HG03469 (cell line): ENCODE measurements around the gene CTSK.
"Not testable (repeated sequence)": the region's sequence is repeated elsewhere in the genome, so short reads cannot be mapped to it uniquely, and the experiment has no call there.

Experiments used
- ATAC-seq: cut with Tn5 transposase; IDR thresholded peaks from one replicate; pipeline ENCODE4 v1.9.1; 2021; ENCODE audit warnings: mild to moderate bottlenecking, moderate library complexity, moderate number of reproducible peaks; ENCODE audit not compliant: unreplicated experiment

CTSK gene

GRCh38 chr1:150807249-150808023 is 624 bp downstream of the CTSK start:
- ATAC-seq = no peak

DNA sequence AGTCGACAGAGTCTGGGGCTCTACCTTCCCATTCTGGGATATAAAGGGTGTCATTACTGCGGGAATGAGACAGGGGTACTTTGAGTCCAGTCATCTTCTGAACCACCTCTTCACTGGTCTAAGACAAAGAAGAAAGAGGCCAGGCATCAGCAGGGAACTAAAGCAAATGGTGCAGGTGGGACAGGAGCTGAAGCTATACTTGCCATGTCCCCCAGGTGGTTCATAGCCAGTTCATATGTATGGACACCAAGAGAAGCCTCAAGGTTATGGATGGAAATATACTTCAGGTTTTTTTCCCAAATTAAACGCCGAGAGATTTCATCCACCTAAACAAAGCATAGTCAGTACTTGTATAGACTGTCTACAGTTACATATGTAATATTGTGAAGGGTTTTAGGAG is 2.2 kb downstream of the CTSK start:
- no peak for ATAC-seq

DNA sequence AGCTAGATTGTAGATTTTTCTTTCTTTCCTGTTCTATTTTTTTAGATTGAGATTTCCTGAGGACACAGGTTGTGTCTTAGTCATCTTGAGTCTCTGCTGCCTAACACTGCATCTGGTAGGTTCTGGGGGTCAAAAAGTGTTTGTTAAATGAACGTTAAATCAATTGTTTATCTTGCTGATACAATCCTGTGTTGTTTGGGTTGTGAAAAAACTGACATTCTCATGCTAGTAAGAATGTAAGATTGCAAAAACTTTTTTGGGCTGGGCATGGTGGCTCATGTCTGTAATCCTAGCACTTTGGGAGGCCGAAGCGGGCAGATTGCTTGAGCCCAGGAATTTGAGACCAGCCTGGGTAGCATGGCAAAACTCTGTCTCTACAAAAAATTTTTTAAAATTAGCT is 3.4 kb downstream of the CTSK start:
- ATAC-seq = no peak

GRCh38 chr1:150799089-150799488 is 9.0 kb downstream of the CTSK start:
- no peak for ATAC-seq

DNA sequence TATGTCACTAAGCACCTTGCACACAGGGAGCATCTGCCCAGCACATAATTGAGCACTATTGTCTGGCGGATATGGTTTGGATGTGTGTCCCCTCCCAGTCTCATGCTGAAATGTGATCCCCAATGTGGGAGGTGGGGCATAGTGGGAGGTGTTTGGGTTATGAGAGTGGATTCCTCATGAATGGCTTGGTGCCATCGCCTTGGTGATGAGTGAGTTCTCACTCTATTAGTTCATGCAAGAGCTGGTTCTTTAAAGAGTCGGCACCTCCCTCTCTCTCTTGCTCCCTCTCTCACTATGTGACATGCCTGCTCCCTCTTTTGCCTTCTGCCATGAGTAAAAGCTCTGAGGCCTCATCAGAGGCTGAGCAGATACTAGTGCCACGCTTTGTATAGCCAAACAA is 9.5 kb downstream of the CTSK start:
- ATAC-seq = no peak

- no peak for ATAC-seq
Observed at GRCh38 chr1:150796374-150796773, 11.7 kb downstream of the CTSK start.

DNA sequence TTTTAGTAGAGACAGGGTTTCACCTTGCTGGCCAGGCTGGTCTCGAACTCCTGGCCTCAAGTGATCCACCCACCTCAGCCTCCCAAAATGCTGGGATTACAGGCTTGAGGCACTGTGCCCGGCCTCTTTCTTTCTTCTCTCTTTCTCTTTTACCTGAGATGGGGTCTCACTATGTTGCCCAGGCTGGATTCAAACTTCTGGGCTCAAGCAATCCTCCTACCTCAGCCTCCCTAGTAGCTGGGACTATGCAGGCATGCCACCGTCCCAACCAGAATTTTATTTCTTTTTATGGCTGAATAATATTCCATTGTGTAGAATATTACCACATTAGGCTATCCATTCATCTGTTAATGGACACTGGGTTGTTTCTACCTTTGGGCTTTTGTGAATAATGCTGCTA is 14.3 kb downstream of the CTSK start:
- not testable (repeated sequence) for ATAC-seq

GRCh38 chr1:150793221-150793620 is 14.8 kb downstream of the CTSK start:
- ATAC-seq = no peak

GRCh38 chr1:150791585-150791984 is 16.5 kb downstream of the CTSK start:
- ATAC-seq = no peak

DNA sequence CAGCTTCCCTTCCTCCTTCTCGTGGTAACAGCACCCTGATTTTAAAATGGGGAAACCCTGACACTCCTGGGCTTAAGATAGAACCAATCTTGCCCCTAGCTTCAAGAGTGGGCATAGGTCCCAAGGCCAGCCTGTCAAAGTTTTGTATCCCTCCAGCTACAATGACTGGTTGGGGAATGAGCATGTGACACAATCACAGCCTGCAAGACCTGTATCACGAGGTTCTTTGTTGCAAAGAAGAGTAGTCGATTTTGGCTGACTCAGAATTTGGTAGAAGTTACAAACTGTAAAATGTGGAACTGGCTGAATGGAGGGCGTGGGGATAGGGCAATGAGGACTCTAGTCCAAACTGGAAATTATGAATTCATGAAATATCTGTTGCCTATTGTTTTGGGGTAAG is 18.7 kb downstream of the CTSK start:
- ATAC-seq = no peak

GRCh38 chr1:150788946-150789345 is 19.1 kb downstream of the CTSK start:
- no peak for ATAC-seq

GRCh38 chr1:150787455-150787854 is 20.6 kb downstream of the CTSK start:
- no peak for ATAC-seq

DNA sequence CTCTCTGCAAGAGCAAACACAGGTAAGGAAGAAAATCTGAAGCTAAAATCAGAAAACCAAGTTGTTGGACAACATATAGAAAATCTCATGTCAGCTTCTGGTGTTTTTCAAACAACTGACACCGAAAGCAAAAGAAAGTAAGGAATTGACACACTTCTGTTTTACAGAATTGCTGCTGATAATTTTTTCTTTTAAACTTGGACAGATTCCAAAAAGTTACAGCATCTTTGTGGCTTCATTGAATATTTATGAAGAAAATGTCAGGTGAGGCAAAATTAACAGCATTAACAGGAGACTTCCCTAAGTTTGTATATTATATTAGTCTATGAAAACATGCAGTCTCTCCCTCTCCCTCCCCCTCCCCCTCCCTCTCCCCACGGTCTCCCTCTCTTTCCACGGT is 27.6 kb downstream of the CTSK start:
- ATAC-seq = no peak

DNA sequence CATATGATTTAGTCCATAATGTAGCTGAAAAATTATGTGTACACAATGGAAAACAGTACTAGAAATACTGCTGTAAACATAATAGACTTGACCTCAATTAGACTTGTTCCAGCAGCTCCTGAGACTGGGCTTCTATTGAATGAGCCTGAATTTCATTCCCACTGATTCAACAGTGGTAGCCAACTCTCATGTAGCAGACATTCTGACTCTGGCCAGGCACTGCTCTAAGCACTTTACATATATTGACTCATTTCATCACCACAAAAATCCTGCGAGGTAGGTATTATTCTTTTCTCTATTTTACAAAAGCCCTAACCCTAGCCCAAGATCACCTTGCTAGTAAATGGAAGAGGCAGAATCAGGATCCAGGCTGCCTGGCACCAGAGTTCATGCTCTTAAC is 29.7 kb downstream of the CTSK start:
- no peak for ATAC-seq

DNA sequence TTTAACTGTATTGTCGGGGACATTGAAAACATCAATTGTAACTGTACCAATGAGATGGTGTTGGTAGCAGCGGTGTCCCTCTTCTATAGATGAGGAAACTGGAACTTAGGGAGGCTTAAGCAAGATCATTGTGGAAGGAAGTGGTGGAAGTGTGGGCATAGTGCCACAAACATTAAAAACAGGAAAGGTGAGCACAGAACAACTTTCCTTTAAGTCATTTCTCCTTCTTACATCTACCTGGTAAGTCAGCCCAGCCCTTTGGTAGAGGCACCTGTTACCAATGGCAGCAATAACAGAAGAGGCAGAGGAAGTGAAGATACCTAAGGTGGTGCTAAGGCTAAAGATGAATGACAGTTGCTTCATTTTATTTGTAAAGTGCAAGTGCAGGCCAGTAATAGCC is 30.5 kb downstream of the CTSK start:
- no peak for ATAC-seq

GRCh38 chr1:150775931-150776505 is 32.0 kb downstream of the CTSK start:
- not testable (repeated sequence) for ATAC-seq

GRCh38 chr1:150775276-150775675 is 32.8 kb downstream of the CTSK start:
- ATAC-seq = no peak

GRCh38 chr1:150772326-150772725 is 35.7 kb downstream of the CTSK start:
- no peak for ATAC-seq

- ATAC-seq = not testable (repeated sequence)
Observed at GRCh38 chr1:150767704-150768103, 40.4 kb downstream of the CTSK start.

DNA sequence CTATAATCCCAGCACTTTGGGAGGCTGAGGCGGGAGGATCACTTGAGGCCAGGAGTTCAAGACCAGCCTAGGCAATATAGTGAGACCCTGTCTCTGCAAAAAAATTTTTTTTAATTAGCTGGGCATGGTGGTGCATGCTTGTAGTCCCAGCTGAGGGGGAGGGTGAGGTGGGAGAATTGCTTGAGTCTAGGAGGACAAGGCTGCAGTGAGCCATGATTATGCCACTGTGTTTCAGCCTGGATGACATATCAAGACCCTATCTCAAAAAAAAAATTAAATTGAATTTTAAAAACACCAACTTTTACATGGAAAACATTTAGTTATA is 42.1 kb downstream of the CTSK start:
- not testable (repeated sequence) for ATAC-seq

GRCh38 chr1:150765296-150765976 is 42.6 kb downstream of the CTSK start, which contains the start of gene CTSS:
TSS of gene CTSS (minus strand) at chr1:150765778. CDS start at chr1:150764763, 1,015 bp downstream.
- peak; percentile 79 for ATAC-seq

GRCh38 chr1:150764617-150765101 is 43.4 kb downstream of the CTSK start:
- ATAC-seq = no peak
